PC-3 (cell line): ENCODE measurements around the gene ST7. TPM values are rescaled to one million over a fixed set of nuclear protein-coding genes. Genes with fewer than 3 reads are reported as not detected.

Source experiments
- ATAC-seq: fragments of 200-7000 bp; cut with Tn5 transposase; 2 replicates; pipeline ENCODE4 v1.9.1; 2020; ENCODE audit warnings: mild to moderate bottlenecking, moderate library complexity
- BruUV-seq: library from RNA; stranded (reverse); fragments of 400-500 nt; replicated peaks from 2 replicates; lab custom pipeline; 2021; lab: Mats Ljungman, UMichigan
- CTCF ChIA-PET: fragments of 300-600 bp; sonication (Branson Sonifier 250); formaldehyde crosslinking; loops from one replicate; lab custom pipeline; 2022; ENCODE audit warnings: antibody characterized with exemption; lab: Charles Lee
- POLR2A ChIA-PET: fragments of 300-600 bp; sonication (Branson Sonifier 250); formaldehyde crosslinking; loops from one replicate; lab custom pipeline; 2022; ENCODE audit warnings: antibody characterized with exemption; ENCODE audit not compliant: unreplicated experiment; lab: Charles Lee
- DNase-seq: peaks from one replicate; pipeline ENCODE4 v3.0.0-alpha.2; 2015
- H2AFZ ChIP-seq: fragments of 300-600 bp; sonication (generic); 2 replicates; pipeline ENCODE4 v1.6.0; 2016; ENCODE audit warnings: antibody characterized with exemption, low read length
- H3F3A ChIP-seq: fragments of 300-600 bp; sonication (generic); one replicate; pipeline ENCODE4 v1.6.0; 2017; ENCODE audit warnings: antibody characterized with exemption, low read length, control low read depth, mild to moderate bottlenecking; ENCODE audit not compliant: unreplicated experiment
- H3K27ac ChIP-seq: fragments of 300-600 bp; sonication (generic); 2 replicates; pipeline ENCODE4 v1.5.1; 2016; ENCODE audit warnings: mild to moderate bottlenecking, low read length
- H3K27me3 ChIP-seq: fragments of 300-600 bp; sonication (generic); 2 replicates; pipeline ENCODE4 v1.6.1; 2016; ENCODE audit warnings: low read length, mixed read lengths
- H3K36me3 ChIP-seq: fragments of 300-600 bp; sonication (generic); 2 replicates; pipeline ENCODE4 v1.6.1; 2016; ENCODE audit warnings: low read depth, mixed run types, low read length, mixed read lengths
- H3K4me1 ChIP-seq: fragments of 300-600 bp; sonication (generic); 2 replicates; pipeline ENCODE4 v1.5.1; 2016; ENCODE audit warnings: low read length; ENCODE audit not compliant: insufficient read depth
- H3K4me2 ChIP-seq: fragments of 300-600 bp; sonication (generic); 2 replicates; pipeline ENCODE4 v1.6.0; 2016; ENCODE audit warnings: low read length
- H3K4me3 ChIP-seq: fragments of 300-600 bp; sonication (generic); 2 replicates; pipeline ENCODE4 v1.5.1; 2016; ENCODE audit warnings: mild to moderate bottlenecking, low read length, mixed read lengths
- H3K79me2 ChIP-seq: fragments of 300-600 bp; sonication (generic); 2 replicates; pipeline ENCODE4 v1.6.1; 2017; ENCODE audit warnings: low read length, mixed read lengths
- H3K9ac ChIP-seq: fragments of 300-600 bp; sonication (generic); 2 replicates; pipeline ENCODE4 v1.6.0; 2016; ENCODE audit warnings: mild to moderate bottlenecking, low read length
- H3K9me2 ChIP-seq: fragments of 300-600 bp; sonication (generic); replicated peaks from 2 replicates; pipeline ENCODE4 v1.6.1; 2016; ENCODE audit warnings: mixed run types, low read length, mixed read lengths
- H3K9me3 ChIP-seq: fragments of 300-600 bp; sonication (generic); 2 replicates; pipeline ENCODE4 v1.6.1; 2016; ENCODE audit warnings: low read length, mixed read lengths
- H4K20me1 ChIP-seq: fragments of 300-600 bp; sonication (generic); 2 replicates; pipeline ENCODE4 v1.6.1; 2016; ENCODE audit warnings: low read length, mixed read lengths
- EZH2 ChIP-seq: fragments of 300-600 bp; sonication (generic); IDR thresholded peaks from one replicate; pipeline ENCODE4 v1.6.1; 2017; ENCODE audit warnings: antibody characterized with exemption, mild to moderate bottlenecking, low read length; ENCODE audit not compliant: unreplicated experiment
- EZH2phosphoT487 ChIP-seq: fragments of 300-600 bp; sonication (generic); IDR thresholded peaks from 2 replicates; pipeline ENCODE4 v1.6.1; 2018; ENCODE audit warnings: mild to moderate bottlenecking, antibody characterized with exemption, low read length, borderline replicate concordance
- intact Hi-C: fragments of 100-400 bp; cut with micrococcal nuclease; formaldehyde crosslinking; loops from 2 replicates; pipeline ENCODE4 v1.9.0; 2023
- total RNA-seq: library from RNA; depleted of rRNA; stranded (reverse); fragments of >200 nt; gene quantifications from 2 replicates; pipeline ENCODE4 v1.2.3, GENCODE V29; 2014
- TF ChIP-seq, protein P1 (sequence below): fragments of 300-600 bp; sonication (generic); conservative IDR thresholded peaks from 2 replicates; pipeline ENCODE4 v1.5.1; 2017; ENCODE audit warnings: antibody characterized with exemption, low read depth, mild to moderate bottlenecking, low read length

ST7 gene
- total RNA-seq, 1 experiment from 2014 or later = 19.7 TPM

GRCh38 chr7:117009705-117010361 is 56.5 kb downstream of the ST7 start:
- TF ChIP-seq, protein P1, sequence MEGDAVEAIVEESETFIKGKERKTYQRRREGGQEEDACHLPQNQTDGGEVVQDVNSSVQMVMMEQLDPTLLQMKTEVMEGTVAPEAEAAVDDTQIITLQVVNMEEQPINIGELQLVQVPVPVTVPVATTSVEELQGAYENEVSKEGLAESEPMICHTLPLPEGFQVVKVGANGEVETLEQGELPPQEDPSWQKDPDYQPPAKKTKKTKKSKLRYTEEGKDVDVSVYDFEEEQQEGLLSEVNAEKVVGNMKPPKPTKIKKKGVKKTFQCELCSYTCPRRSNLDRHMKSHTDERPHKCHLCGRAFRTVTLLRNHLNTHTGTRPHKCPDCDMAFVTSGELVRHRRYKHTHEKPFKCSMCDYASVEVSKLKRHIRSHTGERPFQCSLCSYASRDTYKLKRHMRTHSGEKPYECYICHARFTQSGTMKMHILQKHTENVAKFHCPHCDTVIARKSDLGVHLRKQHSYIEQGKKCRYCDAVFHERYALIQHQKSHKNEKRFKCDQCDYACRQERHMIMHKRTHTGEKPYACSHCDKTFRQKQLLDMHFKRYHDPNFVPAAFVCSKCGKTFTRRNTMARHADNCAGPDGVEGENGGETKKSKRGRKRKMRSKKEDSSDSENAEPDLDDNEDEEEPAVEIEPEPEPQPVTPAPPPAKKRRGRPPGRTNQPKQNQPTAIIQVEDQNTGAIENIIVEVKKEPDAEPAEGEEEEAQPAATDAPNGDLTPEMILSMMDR = no peak
- TF ChIP-seq EZH2phosphoT487 (no peak), EZH2 (no peak)
- H3K4me1 ChIP-seq = peaks cover 24% of the 10 kb centered on the region
- intact Hi-C loops = loop anchor here (5.0 kb wide), 1 partner anchor 112 kb away; no protein-coding TSS in a partner anchor
- peak overlapping the region; percentile 37 for H3K27ac ChIP-seq
- peaks cover 6% of the 10 kb centered on the region; the same call in 1 of the 2 replicates for H4K20me1 ChIP-seq
- no peak overlapping the region; the same call in 1 of the 2 replicates for H3K9ac ChIP-seq
- no peaks in the 10 kb centered on the region for H3K27me3 ChIP-seq
- no peak for ATAC-seq
- H3F3A ChIP-seq = no peaks in the 10 kb centered on the region
- no peaks in the 10 kb centered on the region for H3K9me2 ChIP-seq
- H3K4me3 ChIP-seq = no peak overlapping the region
- no peaks in the 10 kb centered on the region for H3K36me3 ChIP-seq
- H3K9me3 ChIP-seq = no peaks in the 10 kb centered on the region
- no peak overlapping the region for H2AFZ ChIP-seq
- BruUV-seq = no TSS peak
- DNase-seq = no peak
- peak overlapping the region; percentile 7 for H3K4me2 ChIP-seq
- ChIA-PET POLR2A (no interaction called here), CTCF (interaction anchor here (0.6 to 1.0 kb wide), 2 partner anchors 22 to 118 kb away, joined by 3 read pairs; no protein-coding TSS in a partner anchor)
- H3K79me2 ChIP-seq = peaks cover 25% of the 10 kb centered on the region

- intact Hi-C loops = no loop called here
- DNase-seq = peak; percentile 44
- ChIA-PET CTCF (interaction anchor here (0.9 kb wide), 1 partner anchor 22 kb away, joined by 3 read pairs; no protein-coding TSS in a partner anchor), POLR2A (no interaction called here)
- BruUV-seq = no TSS peak
- Histone ChIP-seq H3K36me3 (no peaks in the 10 kb centered on the region), H3K27me3 (no peaks in the 10 kb centered on the region), H3F3A (no peaks in the 10 kb centered on the region), H3K9me3 (no peaks in the 10 kb centered on the region), H3K9ac (no peak overlapping the region), H3K27ac (peak overlapping the region; percentile 37), H4K20me1 (peaks cover 6% of the 10 kb centered on the region; the same call in 1 of the 2 replicates), H3K9me2 (no peaks in the 10 kb centered on the region), H3K4me2 (peak overlapping the region; percentile 7; the same call in 1 of the 2 replicates), H3K79me2 (peaks cover 25% of the 10 kb centered on the region), H3K4me3 (no peak overlapping the region), H2AFZ (no peak overlapping the region), H3K4me1 (peaks cover 24% of the 10 kb centered on the region)
- peak; percentile 42 for ATAC-seq
- no peak for TF ChIP-seq EZH2
- TF ChIP-seq EZH2phosphoT487 = no peak
- TF ChIP-seq, protein P1 = no peak
Measured at GRCh38 chr7:117010375-117011133, 57.3 kb downstream of the ST7 start.
